GM12892 (cell line): ENCODE data around the gene LARGE1.

ENCODE experiments used
- DNase-seq: peaks from one replicate; pipeline ENCODE4 v3.0.0; 2011; ENCODE audit not compliant: insufficient read length
- FAIRE-seq: peaks from 2 replicates; lab custom pipeline; 2011; peaks lifted over from hg19 to GRCh38; lab: Jason Lieb, UNC
- POLR2A ChIP-seq: IDR thresholded peaks from 2 replicates; pipeline ENCODE4 v1.6.1; 2011; ENCODE audit warnings: low read depth, low read length, control low read depth
- POLR2AphosphoS5 ChIP-seq: IDR thresholded peaks from 2 replicates; pipeline ENCODE4 v1.6.1; 2011; ENCODE audit warnings: low read depth, low read length, control low read depth
- TAF1 ChIP-seq: IDR thresholded peaks from 2 replicates; pipeline ENCODE4 v1.6.1; 2011; ENCODE audit warnings: low read depth, mild to moderate bottlenecking, control low read depth, low read length, borderline replicate concordance

Gene LARGE1

GRCh38 chr22:33678523-33678922 is 241.8 kb downstream of the LARGE1 start:
- FAIRE-seq (no peak), DNase-seq (no peak)
- TF ChIP-seq POLR2AphosphoS5 (no peak), POLR2A (no peak), TAF1 (no peak)

- TF ChIP-seq TAF1 (no peak), POLR2A (no peak), POLR2AphosphoS5 (no peak)
- no peak for DNase-seq
- FAIRE-seq: no peak
Observed at GRCh38 chr22:33677536-33677935, 242.7 kb downstream of the LARGE1 start.

GRCh38 chr22:33674357-33674756 is 245.9 kb downstream of the LARGE1 start:
- no peak for TF ChIP-seq POLR2AphosphoS5
- TF ChIP-seq TAF1: no peak
- TF ChIP-seq POLR2A: no peak
- DNase-seq (no peak), FAIRE-seq (no peak)

- no peak for TF ChIP-seq TAF1
- TF ChIP-seq POLR2AphosphoS5: no peak
- TF ChIP-seq POLR2A: no peak
- no peak for FAIRE-seq
- DNase-seq: no peak
Observed at GRCh38 chr22:33669746-33670145, 250.5 kb downstream of the LARGE1 start.

GRCh38 chr22:33666961-33667619 is 253.2 kb downstream of the LARGE1 start:
- FAIRE-seq (peak; percentile 30), DNase-seq (no peak)
- TF ChIP-seq POLR2AphosphoS5 (no peak), POLR2A (no peak), TAF1 (no peak)

GRCh38 chr22:33666279-33666960 is 253.9 kb downstream of the LARGE1 start:
- TF ChIP-seq POLR2AphosphoS5 (no peak), POLR2A (no peak), TAF1 (no peak)
- no peak for FAIRE-seq

GRCh38 chr22:33659448-33659847 is 260.8 kb downstream of the LARGE1 start:
- TF ChIP-seq TAF1: no peak
- no peak for TF ChIP-seq POLR2A
- TF ChIP-seq POLR2AphosphoS5: no peak
- FAIRE-seq (no peak), DNase-seq (no peak)

More at GRCh38 chr22:33666279-33666960, 253.9 kb downstream of the LARGE1 start:
- DNase-seq: no peak

- no peak for DNase-seq
- TF ChIP-seq POLR2AphosphoS5: no peak
- TF ChIP-seq TAF1: no peak
- no peak for TF ChIP-seq POLR2A
- no peak for FAIRE-seq
Observed at GRCh38 chr22:33658775-33659174, 261.5 kb downstream of the LARGE1 start.

- DNase-seq: no peak
- TF ChIP-seq TAF1 (no peak), POLR2AphosphoS5 (no peak), POLR2A (no peak)
- no peak for FAIRE-seq
Observed at GRCh38 chr22:33657670-33658069, 262.6 kb downstream of the LARGE1 start.

GRCh38 chr22:33656808-33657628 is 263.3 kb downstream of the LARGE1 start:
- no peak for DNase-seq
- no peak for FAIRE-seq
- no peak for TF ChIP-seq POLR2AphosphoS5
- no peak for TF ChIP-seq POLR2A
- no peak for TF ChIP-seq TAF1
